Measurements from ENCODE around the gene PDK1. TPM values are rescaled to one million over a fixed set of nuclear protein-coding genes. Genes with fewer than 3 reads are reported as not detected.

Gene PDK1
- total RNA-seq, 1 donor = 16.4 TPM

DNA sequence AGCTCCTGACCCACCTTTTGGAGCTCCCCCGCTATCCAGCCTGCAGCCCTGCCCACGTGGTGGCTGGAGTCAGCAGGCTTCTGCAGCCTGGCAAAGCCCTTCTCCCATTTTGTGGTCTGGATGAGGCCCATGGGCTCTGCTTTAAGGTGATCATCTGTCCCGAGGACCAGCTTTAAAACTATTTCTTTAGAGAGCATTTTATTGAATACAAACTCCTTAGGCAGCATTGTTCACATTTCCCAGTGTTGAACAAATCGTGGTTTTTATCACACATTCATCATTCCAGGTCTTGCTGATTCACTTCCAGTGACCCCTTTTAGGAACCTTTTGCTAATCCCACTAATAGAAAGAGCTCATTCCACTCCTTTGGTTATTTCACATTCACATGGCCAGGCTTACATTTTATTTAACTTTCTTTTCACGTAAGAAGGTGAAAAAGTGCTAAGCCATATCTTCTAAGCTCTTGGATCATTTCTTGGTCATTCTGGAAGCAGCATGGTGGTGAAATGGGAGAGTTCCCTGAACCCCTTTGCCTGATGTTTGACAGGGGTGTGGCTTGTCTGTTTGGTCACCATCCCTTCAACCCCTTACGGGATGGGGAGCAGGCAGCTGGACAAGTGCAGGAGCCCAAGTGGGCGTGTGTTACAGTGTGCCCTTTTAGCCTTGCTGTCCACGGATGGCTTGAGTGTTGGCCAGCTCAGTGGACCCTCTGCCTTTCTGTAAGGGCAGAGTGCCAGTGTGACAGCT is 99.4 kb downstream of the PDK1 start:
- no peak overlapping the region for H3K4me3 ChIP-seq (ENCODE audit: low read depth, low read length)
- peak; percentile 65 for DNase-seq (ENCODE audit: low read depth)
- no peak for TF ChIP-seq CTCF (IDR thresholded peaks at IDR 0.05; ENCODE audit: insufficient read depth, low read length)

DNA sequence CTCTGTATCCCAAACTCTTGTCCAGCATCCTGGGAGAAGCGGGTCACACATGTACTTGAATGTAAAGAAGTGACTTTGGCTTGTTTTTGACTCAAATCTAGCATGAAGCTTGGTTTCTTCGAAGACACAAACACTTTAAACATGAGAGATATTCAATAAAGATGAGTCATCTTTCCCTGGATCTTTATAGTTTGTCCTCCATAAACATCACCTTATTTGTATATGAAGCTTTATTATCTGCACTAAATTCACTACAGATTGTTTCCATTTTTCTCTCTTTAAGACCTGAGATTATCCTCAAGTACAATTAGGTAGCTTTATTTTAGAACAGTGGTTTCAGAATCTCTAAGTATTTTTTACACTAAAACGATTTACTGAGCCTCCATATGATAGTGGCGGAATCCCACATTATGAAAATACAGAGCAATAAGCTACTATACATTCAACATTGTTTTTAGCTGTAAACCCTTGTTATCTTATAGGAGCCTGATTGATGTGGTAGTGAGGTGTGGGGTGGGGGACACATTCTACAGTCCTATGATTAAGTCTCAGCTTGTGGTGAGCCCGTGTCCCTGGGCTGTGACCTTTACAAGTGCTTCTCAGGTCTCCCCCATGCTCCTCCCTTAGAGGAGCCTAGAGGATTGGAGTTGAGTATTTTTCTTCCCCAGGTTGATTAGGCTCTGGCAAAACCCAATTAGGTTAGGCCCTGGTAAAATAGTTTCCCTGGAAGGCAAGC is 100.1 kb downstream of the PDK1 start:
- no peak for TF ChIP-seq CTCF (IDR thresholded peaks at IDR 0.05; ENCODE audit: insufficient read depth, low read length)
- no peak overlapping the region for H3K4me3 ChIP-seq (ENCODE audit: low read depth, low read length)
- DNase-seq (ENCODE audit: low read depth) = no peak

Small RNA genes within 50 kb of the gene (small RNA-seq; reads per million reads assigned to genes)
- gene RF00019 = not detected

Other genes starting within 250 kb of the PDK1 start
- gene ITGA6, start 128.5 kb upstream of the PDK1 start, total RNA-seq (ENCODE audit: low replicate concordance) = 4.0 and 29.1 TPM in 2 replicates
- gene RAPGEF4, start 179.8 kb downstream of the PDK1 start, total RNA-seq (ENCODE audit: low replicate concordance) = 1.3 and 54.4 TPM in 2 replicates

All from fibroblast of the aortic adventitia (primary cell).